IMR-90 (cell line): ENCODE measurements around the gene CD86. TPM values are rescaled to one million over a fixed set of nuclear protein-coding genes. Genes with fewer than 3 reads are reported as not detected.

Experiments
- ATAC-seq: fragments of 200-7000 bp; cut with Tn5 transposase; 2 replicates; pipeline ENCODE4 v1.9.1; 2020; ENCODE audit warnings: low read depth, mild to moderate bottlenecking, moderate library complexity
- BruUV-seq: library from RNA; stranded (reverse); fragments of 400-500 nt; replicated peaks from 2 replicates; lab custom pipeline; 2021; lab: Mats Ljungman, UMichigan
- CTCF ChIA-PET: fragments of 300-600 bp; formaldehyde crosslinking; extraction: SDS; loops from one replicate; lab custom pipeline; 2021; ENCODE audit warnings: antibody characterized with exemption; lab: Yijun Ruan, JAX
- POLR2A ChIA-PET: fragments of 300-600 bp; sonication (Branson Sonifier 250); formaldehyde crosslinking; loops from one replicate; lab custom pipeline; 2022; ENCODE audit warnings: antibody characterized with exemption; ENCODE audit not compliant: unreplicated experiment; lab: Charles Lee
- DNase-seq: peaks from one replicate; pipeline ENCODE4 v3.0.0; 2013
- H2AFZ ChIP-seq: replicated peaks from 2 replicates; pipeline ENCODE3; 2013; ENCODE audit warnings: low read length, mild to moderate bottlenecking; ENCODE audit not compliant: poor library complexity
- H2AK5ac ChIP-seq: 2 replicates; pipeline ENCODE4 v1.6.1; 2013; ENCODE audit warnings: low read depth, low read length, inconsistent platforms
- H2AK9ac ChIP-seq: replicated peaks from 2 replicates; pipeline ENCODE3; 2013; ENCODE audit warnings: mild to moderate bottlenecking, low read depth, low read length, moderate library complexity; ENCODE audit not compliant: poor library complexity
- H2BK120ac ChIP-seq: 2 replicates; pipeline ENCODE4 v1.6.1; 2013; ENCODE audit warnings: low read depth, low read length, inconsistent platforms
- H2BK15ac ChIP-seq: 3 replicates; pipeline ENCODE4 v1.6.1; 2013; ENCODE audit warnings: low read depth, low read length, inconsistent platforms
- H2BK20ac ChIP-seq: 2 replicates; pipeline ENCODE4 v1.6.1; 2013; ENCODE audit warnings: low read depth, mild to moderate bottlenecking, inconsistent platforms, low read length, moderate library complexity
- H2BK5ac ChIP-seq: 2 replicates; pipeline ENCODE4 v1.6.1; 2013; ENCODE audit warnings: mild to moderate bottlenecking, low read depth, low read length, inconsistent platforms; ENCODE audit not compliant: poor library complexity, severe bottlenecking
- H3K14ac ChIP-seq: replicated peaks from 2 replicates; pipeline ENCODE4 v1.6.1; 2013; ENCODE audit warnings: low read depth, low read length, inconsistent platforms
- H3K18ac ChIP-seq: 2 replicates; pipeline ENCODE4 v1.6.1; 2013; ENCODE audit warnings: low read depth, low read length, control low read depth
- H3K23ac ChIP-seq: 2 replicates; pipeline ENCODE4 v1.6.1; 2013; ENCODE audit warnings: low read depth, low read length, inconsistent platforms
- H3K27ac ChIP-seq: 2 replicates; pipeline ENCODE4 v1.5.1; 2013; ENCODE audit warnings: mild to moderate bottlenecking, control low read depth, low read length; ENCODE audit not compliant: insufficient read depth
- H3K27me3 ChIP-seq: 2 replicates; pipeline ENCODE4 v1.6.1; 2013; ENCODE audit warnings: low read length; ENCODE audit not compliant: control insufficient read depth, insufficient read depth
- H3K36me3 ChIP-seq: 2 replicates; pipeline ENCODE4 v1.6.1; 2013; ENCODE audit warnings: low read length, mixed read lengths; ENCODE audit not compliant: control insufficient read depth, insufficient read depth
- H3K4ac ChIP-seq: 2 replicates; pipeline ENCODE4 v1.6.1; 2013; ENCODE audit warnings: low read depth, low read length, inconsistent platforms
- H3K4me1 ChIP-seq: 2 replicates; pipeline ENCODE4 v1.6.1; 2013; ENCODE audit warnings: low read length, mixed read lengths; ENCODE audit not compliant: control insufficient read depth, insufficient read depth
- H3K4me2 ChIP-seq: 2 replicates; pipeline ENCODE4 v1.6.1; 2013; ENCODE audit warnings: low read depth, mild to moderate bottlenecking, control low read depth, low read length, moderate library complexity
- H3K4me3 ChIP-seq: 2 replicates; pipeline ENCODE4 v1.5.1; 2013; ENCODE audit warnings: low read depth, mild to moderate bottlenecking, control low read depth, low read length, moderate library complexity; ENCODE audit not compliant: insufficient read depth
- H3K56ac ChIP-seq: 2 replicates; pipeline ENCODE4 v1.6.1; 2013; ENCODE audit warnings: low read length, inconsistent platforms; ENCODE audit not compliant: insufficient read depth; ENCODE audit errors: extremely low read depth
- H3K79me1 ChIP-seq, 2 experiments: 2 replicates each; pipeline ENCODE4 v1.6.1; 2013; ENCODE audit warnings: low read length in 2 of 2, inconsistent platforms in 1 of 2, low read depth in 1 of 2
- H3K9ac ChIP-seq: 2 replicates; pipeline ENCODE4 v1.6.1; 2013; ENCODE audit warnings: low read depth, low read length, control low read depth
- H3K9me1 ChIP-seq: 2 replicates; pipeline ENCODE4 v1.6.1; 2013; ENCODE audit warnings: low read length, inconsistent platforms; ENCODE audit not compliant: insufficient read depth
- H3K9me3 ChIP-seq: 2 replicates; pipeline ENCODE4 v1.6.1; 2013; ENCODE audit warnings: low read length; ENCODE audit not compliant: control insufficient read depth, insufficient read depth
- H4K20me1 ChIP-seq: 2 replicates; pipeline ENCODE4 v1.6.1; 2013; ENCODE audit warnings: low read length, inconsistent platforms; ENCODE audit not compliant: insufficient read depth
- H4K5ac ChIP-seq: 2 replicates; pipeline ENCODE4 v1.6.1; 2013; ENCODE audit warnings: mild to moderate bottlenecking, low read depth, low read length, control low read depth
- H4K8ac ChIP-seq, 2 experiments: 2 replicates each; pipeline ENCODE4 v1.6.1; 2013; ENCODE audit warnings: low read depth in 2 of 2, low read length in 2 of 2, control low read depth in 1 of 2, inconsistent platforms in 1 of 2
- H4K91ac ChIP-seq: 2 replicates; pipeline ENCODE4 v1.6.1; 2013; ENCODE audit warnings: low read depth, low read length, inconsistent platforms; ENCODE audit not compliant: insufficient read depth
- FOS ChIP-seq: fragments of 150-350 bp; IDR thresholded peaks from 2 replicates; pipeline ENCODE4 v1.6.1; 2016; ENCODE audit warnings: low read depth, low read length
- USF2 ChIP-seq: fragments of 150-350 bp; IDR thresholded peaks from 2 replicates; pipeline ENCODE4 v1.6.1; 2017; ENCODE audit warnings: mild to moderate bottlenecking, antibody characterized with exemption, low read length, low read depth
- WGBS, 2 experiments: methylation state at CpG; one replicate each; pipeline versions ENCODE4 v1.1.5 to v1.1.7; 2013; ENCODE audit warnings: missing lambda C conversion rate in 2 of 2; ENCODE audit not compliant: insufficient read length in 1 of 2; ENCODE audit errors: extremely low coverage in 2 of 2; 5-methylcytosine and 5-hydroxymethylcytosine counted together
- dilution Hi-C: fragments of 300-500 bp; cut with HindIII; formaldehyde crosslinking; loops from one replicate; pipeline ENCODE4 v1.14.3; 2018; ENCODE audit warnings: low sequenced_read_pairs; ENCODE audit not compliant: unreplicated experiment
- in situ Hi-C: fragments of 300-500 bp; cut with MboI; formaldehyde crosslinking; loops from 3 replicates; pipeline ENCODE4 v1.14.3; 2019; ENCODE audit warnings: low sequenced_read_pairs, inconsistent platforms, mixed read lengths
- intact Hi-C: fragments of 100-400 bp; cut with micrococcal nuclease; formaldehyde crosslinking; loops from 2 replicates; pipeline ENCODE4 v1.10.0; 2022
- microRNA-seq, 2 experiments: library from miRNA; stranded (forward) in 1 of 2; unstranded in 1 of 2; fragments of 10-50 nt in 1 of 2; fragments of <30 nt in 1 of 2; gene quantifications in 1 of 2; microRNA quantifications in 1 of 2; one replicate each; pipeline versions ENCODE3 to v1.1.0; 2013 to 2020; ENCODE audit not compliant: insufficient read depth in 1 of 2, insufficient read length in 1 of 2, unreplicated experiment in 1 of 2
- polyA plus RNA-seq, 3 experiments: library from polyadenylated mRNA; depleted of rRNA; stranded (reverse); fragments of >200 nt; gene quantifications; 2 replicates each; pipeline ENCODE4 v1.2.3, GENCODE V29; 2012; ENCODE audit warnings: low replicate concordance in 1 of 3
- small RNA-seq, 5 experiments: library from RNA; depleted of rRNA; stranded (forward); fragments of <200 nt; gene quantifications; one replicate each; pipeline ENCODE3, GENCODE V24; 2012
- total RNA-seq: library from RNA; depleted of rRNA; stranded (reverse); fragments of >200 nt; gene quantifications from 2 replicates; pipeline ENCODE4 v1.2.3, GENCODE V29; 2012; rRNA removed

The CD86 gene
- total and polyA plus RNA-seq, 2 of the 4 experiments (the other 2 are of a cell fraction): not detected

- no peaks in the 10 kb centered on the region for H3K79me1 ChIP-seq
- H2BK120ac ChIP-seq: no peak overlapping the region
- H4K20me1 ChIP-seq: no peaks in the 10 kb centered on the region
- no peak overlapping the region for H4K8ac ChIP-seq
- H3K4me2 ChIP-seq: no peak overlapping the region
- no peaks in the 10 kb centered on the region for H3K27me3 ChIP-seq
- H3K9ac ChIP-seq: no peak overlapping the region
- no peak overlapping the region for H2BK15ac ChIP-seq
- CTCF ChIA-PET: no interaction called here
- no peak for ATAC-seq
- dilution Hi-C loops (no loop called here), in situ Hi-C loops (no loop called here), intact Hi-C loops (no loop called here)
- no peak overlapping the region for H2BK20ac ChIP-seq
- DNase-seq: no peak
- no peak overlapping the region for H4K91ac ChIP-seq
- H2AK5ac ChIP-seq: no peak overlapping the region
- H3K14ac ChIP-seq: no peak overlapping the region
- POLR2A ChIA-PET: no interaction called here
- no peak overlapping the region for H4K5ac ChIP-seq
- TF ChIP-seq FOS (no peak), USF2 (no peak)
- no peaks in the 10 kb centered on the region for H3K4me1 ChIP-seq
- no peaks in the 10 kb centered on the region; the same call in 1 of the 2 replicates for H3K9me3 ChIP-seq
- WGBS, 2 experiments: no CpG with 5 or more reads among the region's 3 CpGs
- no TSS peak for BruUV-seq
- no peak overlapping the region for H3K4ac ChIP-seq
- no peak overlapping the region for H2BK5ac ChIP-seq
- no peak overlapping the region for H3K23ac ChIP-seq
- no peak overlapping the region for H3K4me3 ChIP-seq
- H3K9me1 ChIP-seq: no peaks in the 10 kb centered on the region
- H3K18ac ChIP-seq: no peak overlapping the region
- no peak overlapping the region for H2AK9ac ChIP-seq
- no peak overlapping the region for H3K56ac ChIP-seq
- no peaks in the 10 kb centered on the region for H3K36me3 ChIP-seq
- H3K27ac ChIP-seq: no peak overlapping the region
- H2AFZ ChIP-seq: no peak overlapping the region
Observed at GRCh38 chr3:122169911-122170310, 114.7 kb downstream of the CD86 start.

Small RNAs within 50 kb of the gene (microRNA-seq; reads per million reads assigned to microRNA genes)
- not detected for gene RF00019 (ENCODE audit: insufficient read depth, insufficient read length)

Small RNAs within 50 kb of the gene (small RNA-seq; reads per million reads assigned to genes)
- gene RF00019: 0 reads per million in 5 experiments

Other genes starting within 250 kb of the CD86 start
- 18.3 and 26.4 TPM in 2 replicates for gene IQCB1, start 220.3 kb upstream of the CD86 start, total RNA-seq
- 9.7 and 13.5 TPM in 2 replicates for gene IQCB1, start 220.3 kb upstream of the CD86 start, polyA plus RNA-seq (2012; rRNA removed)
- gene EAF2, start 220.2 kb upstream of the CD86 start, total RNA-seq: 2.2 and 2.3 TPM in 2 replicates
- 2.2 and 2.3 TPM in 2 replicates for gene EAF2, start 220.2 kb upstream of the CD86 start, polyA plus RNA-seq (2012; rRNA removed)
- gene SLC15A2, start 161.0 kb upstream of the CD86 start, total RNA-seq: under 0.01 and 0.18 TPM in 2 replicates
- gene SLC15A2, start 161.0 kb upstream of the CD86 start, polyA plus RNA-seq (2012; rRNA removed): 0.07 and 0.31 TPM in 2 replicates
- gene ILDR1, start 33.1 kb upstream of the CD86 start, total RNA-seq: not detected in 2 replicates
- not detected in 2 replicates for gene ILDR1, start 33.1 kb upstream of the CD86 start, polyA plus RNA-seq (2012; rRNA removed)
- gene CASR, start 128.3 kb downstream of the CD86 start, total RNA-seq: not detected in 2 replicates
- gene CASR, start 128.3 kb downstream of the CD86 start, polyA plus RNA-seq (2012; rRNA removed): not detected in 2 replicates